GM20000 (cell line): ENCODE measurements around the gene PIGA.

Experiments used
- DNase-seq: peaks from one replicate; pipeline ENCODE4 v3.0.0; 2012; ENCODE audit warnings: low spot score
- CTCF ChIP-seq: IDR thresholded peaks from 2 replicates; pipeline ENCODE4 v1.5.1; 2012; ENCODE audit warnings: mild to moderate bottlenecking, control low read depth; ENCODE audit errors: extremely low read depth, missing control alignments

Gene PIGA

DNA sequence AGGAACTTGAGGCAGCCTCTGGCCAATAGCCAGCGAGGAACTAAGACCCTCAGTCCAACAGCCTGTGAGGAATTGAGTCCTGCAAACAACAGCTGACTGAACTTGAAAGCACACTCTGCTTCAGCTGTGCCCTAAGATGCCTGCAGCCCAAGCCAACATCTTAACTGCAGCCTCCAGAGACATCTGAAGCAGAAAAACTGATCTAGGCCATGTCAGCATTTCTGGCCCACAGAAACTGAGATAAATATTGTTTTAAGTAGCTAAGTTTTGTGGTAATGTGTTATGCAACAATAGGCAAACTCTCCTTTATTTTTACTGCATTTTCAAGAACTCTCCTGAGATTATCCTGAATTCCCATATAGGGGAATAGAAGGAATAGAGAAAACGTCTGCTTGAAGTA lies 24.4 kb upstream of the PIGA start:
- no peak for DNase-seq
- no peak for TF ChIP-seq CTCF

GRCh38 chrX:15358533-15358932 lies 23.2 kb upstream of the PIGA start:
- no peak for DNase-seq

GRCh38 chrX:15356444-15356843 lies 21.1 kb upstream of the PIGA start:
- no peak for DNase-seq
- no peak for TF ChIP-seq CTCF

More at GRCh38 chrX:15358533-15358932, 23.2 kb upstream of the PIGA start:
- no peak for TF ChIP-seq CTCF

DNA sequence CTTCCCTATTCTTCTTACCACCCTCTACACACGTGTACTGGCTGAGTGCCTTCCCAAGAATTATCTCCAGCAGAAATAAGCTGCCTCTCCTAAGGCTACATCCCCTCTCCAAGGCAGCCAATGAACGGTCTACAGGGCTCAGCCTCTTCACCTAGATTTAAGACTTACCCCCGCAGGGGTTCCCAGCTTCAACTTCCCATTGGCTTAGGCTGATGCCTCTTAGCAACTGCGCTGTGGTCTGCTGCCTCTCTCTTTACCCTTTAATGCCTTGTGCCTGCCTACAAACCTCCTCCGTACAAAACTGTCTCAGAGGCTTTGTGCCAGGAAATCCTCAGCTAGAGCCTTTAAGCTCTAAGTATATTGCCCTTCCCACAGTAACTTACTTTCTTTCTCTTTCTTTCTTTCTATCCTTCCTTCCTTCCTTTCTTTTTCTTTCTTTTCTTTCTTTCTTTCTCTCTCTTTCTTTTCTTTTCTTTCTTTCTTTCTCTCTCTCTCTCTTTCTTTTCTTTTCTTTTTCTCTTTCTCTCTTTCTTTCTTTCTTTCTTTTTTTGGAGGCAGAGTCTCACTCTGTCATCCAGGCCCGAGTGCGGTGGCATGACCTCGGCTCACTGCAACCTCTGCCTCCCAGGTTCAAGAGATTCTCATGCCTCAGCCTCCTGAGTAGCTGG lies 15.1 kb upstream of the PIGA start:
- DNase-seq: no peak
- TF ChIP-seq CTCF: no peak

- TF ChIP-seq CTCF: no peak
- peak; percentile 21 for DNase-seq
Observed at GRCh38 chrX:15349046-15349445, 13.7 kb upstream of the PIGA start.

- no peak for TF ChIP-seq CTCF
- DNase-seq: no peak
Observed at GRCh38 chrX:15345976-15346375, 10.7 kb upstream of the PIGA start.

DNA sequence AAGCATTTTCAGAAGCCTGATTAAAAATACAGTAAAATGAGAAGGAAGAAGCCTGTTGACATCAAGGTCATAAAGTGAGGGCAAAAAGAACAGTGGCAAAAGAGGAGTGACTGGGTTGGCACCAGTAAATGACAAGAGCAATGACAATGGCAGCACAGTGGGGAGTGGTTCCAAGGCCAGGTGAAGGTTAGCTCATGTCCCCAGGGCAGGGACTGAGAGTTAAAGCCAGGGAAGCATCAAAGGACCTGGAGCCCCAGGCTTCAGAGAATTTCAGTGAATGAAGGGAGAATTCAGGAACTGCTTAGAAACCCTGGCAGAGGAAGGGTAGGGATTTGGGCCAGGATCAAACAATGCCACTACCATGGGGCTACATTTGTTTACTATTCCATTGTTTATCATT lies 8.8 kb upstream of the PIGA start:
- TF ChIP-seq CTCF: no peak
- no peak for DNase-seq
